OCI-LY1 (cell line): Measurements from ENCODE around the gene HOXA7.

ENCODE experiments used
- EZH2 ChIP-seq: fragments of 200-600 bp; sonication (generic), shearing (Covaris generic); IDR thresholded peaks from 2 replicates; pipeline ENCODE4 v1.8.0; 2017; ENCODE audit warnings: borderline replicate concordance, mixed run types, mild to moderate bottlenecking, antibody characterized with exemption, low read length, moderate library complexity, mixed read lengths
- TF ChIP-seq, protein P1 (sequence below): fragments of 200-600 bp; sonication (generic), shearing (Covaris generic); IDR thresholded peaks from 2 replicates; pipeline ENCODE4 v1.5.1; 2017; ENCODE audit warnings: mild to moderate bottlenecking, antibody characterized with exemption, low read length, moderate library complexity, mixed read lengths

DNA sequence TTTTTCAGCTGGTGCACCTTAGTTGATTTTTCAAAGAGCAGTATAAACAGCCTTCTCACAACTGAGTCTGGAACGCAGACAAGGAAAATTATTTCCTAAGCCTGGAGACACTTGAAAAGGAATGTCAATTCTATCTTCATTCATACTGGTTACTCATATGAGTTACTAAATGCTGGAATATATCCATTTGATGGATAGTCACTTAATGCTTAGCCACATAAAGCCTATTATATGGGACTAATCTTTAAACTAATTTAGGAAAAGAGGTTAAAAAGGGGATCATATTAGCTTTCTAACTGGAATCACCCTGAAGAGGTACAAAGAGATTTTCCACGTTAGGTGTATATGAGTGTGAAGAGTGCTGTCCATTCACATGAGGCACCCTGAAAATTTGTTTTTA lies 24.3 kb downstream of the HOXA7 start:
- TF ChIP-seq, protein P1, sequence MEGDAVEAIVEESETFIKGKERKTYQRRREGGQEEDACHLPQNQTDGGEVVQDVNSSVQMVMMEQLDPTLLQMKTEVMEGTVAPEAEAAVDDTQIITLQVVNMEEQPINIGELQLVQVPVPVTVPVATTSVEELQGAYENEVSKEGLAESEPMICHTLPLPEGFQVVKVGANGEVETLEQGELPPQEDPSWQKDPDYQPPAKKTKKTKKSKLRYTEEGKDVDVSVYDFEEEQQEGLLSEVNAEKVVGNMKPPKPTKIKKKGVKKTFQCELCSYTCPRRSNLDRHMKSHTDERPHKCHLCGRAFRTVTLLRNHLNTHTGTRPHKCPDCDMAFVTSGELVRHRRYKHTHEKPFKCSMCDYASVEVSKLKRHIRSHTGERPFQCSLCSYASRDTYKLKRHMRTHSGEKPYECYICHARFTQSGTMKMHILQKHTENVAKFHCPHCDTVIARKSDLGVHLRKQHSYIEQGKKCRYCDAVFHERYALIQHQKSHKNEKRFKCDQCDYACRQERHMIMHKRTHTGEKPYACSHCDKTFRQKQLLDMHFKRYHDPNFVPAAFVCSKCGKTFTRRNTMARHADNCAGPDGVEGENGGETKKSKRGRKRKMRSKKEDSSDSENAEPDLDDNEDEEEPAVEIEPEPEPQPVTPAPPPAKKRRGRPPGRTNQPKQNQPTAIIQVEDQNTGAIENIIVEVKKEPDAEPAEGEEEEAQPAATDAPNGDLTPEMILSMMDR, result no peak
- TF ChIP-seq EZH2, result no peak
